ENCODE measurements around the gene NEURL1. TPM values are rescaled to one million over a fixed set of nuclear protein-coding genes. Genes with fewer than 3 reads are reported as not detected.

NEURL1 gene
- total RNA-seq, 1 experiment from 2014 or later: 0.10 TPM

- Histone ChIP-seq H3K36me3 (ENCODE audit: control insufficient read depth, insufficient read depth, low read length) (no peaks in the 10 kb centered on the region), H3K4me1 (ENCODE audit: control insufficient read depth, insufficient read depth, low read length) (no peaks in the 10 kb centered on the region), H3K27ac (ENCODE audit: low read length) (no peak overlapping the region), H3K27me3 (ENCODE audit: control insufficient read depth, insufficient read depth, low read length) (0 out of 2 replicates have a peak, but pooled peaks cover 2% of the 10 kb centered on the region), H3K4me3 (ENCODE audit: low read depth in 2 of 2, low read length in 2 of 2) (no peak overlapping the region), H3K9me3 (ENCODE audit: control insufficient read depth, insufficient read depth, low read depth, low read length) (no peaks in the 10 kb centered on the region)
- no peak for TF ChIP-seq SIN3A (IDR thresholded peaks at IDR 0.05; ENCODE audit: borderline replicate concordance, insufficient read depth, low read depth, low read length)
- TF ChIP-seq REST (IDR thresholded peaks at IDR 0.05; ENCODE audit: insufficient read depth in 1 of 2, low read depth in 2 of 2, low read length in 1 of 2): no peak
- no peak for TF ChIP-seq TCF7L2 (IDR thresholded peaks at IDR 0.05; ENCODE audit: low read depth, low read length)
- no peak for TF ChIP-seq POLR2AphosphoS5 (IDR thresholded peaks at IDR 0.05; ENCODE audit: low read depth, low read length)
- no peak for TF ChIP-seq CTCF (IDR thresholded peaks at IDR 0.05)
- intact Hi-C loops (cut with micrococcal nuclease; ENCODE audit: unreplicated experiment) (no loop called here), in situ Hi-C loops (cut with HindIII; ENCODE audit: low pct_unique_long_range_greater_than_20kb, low sequenced_read_pairs) (no loop called here)
- no peak for ATAC-seq
- CTCF ChIA-PET: no interaction called here
- no peak for DNase-seq (ENCODE audit: low read depth, low spot score)
- POLR2A ChIA-PET: interaction anchor here (0.6 kb wide), 1 partner anchor 50 kb away, joined by 6 read pairs; no protein-coding TSS in a partner anchor
- BruUV-seq (replicated peaks): no TSS peak
Measured at GRCh38 chr10:103548581-103549348, 55.3 kb downstream of the NEURL1 start.

GRCh38 chr10:103549349-103549685 lies 55.8 kb downstream of the NEURL1 start:
- intact Hi-C loops (cut with micrococcal nuclease; ENCODE audit: unreplicated experiment): no loop called here
- no TSS peak for BruUV-seq (replicated peaks)
- TF ChIP-seq POLR2AphosphoS5 (IDR thresholded peaks at IDR 0.05; ENCODE audit: low read depth, low read length) (no peak), TCF7L2 (IDR thresholded peaks at IDR 0.05; ENCODE audit: low read depth, low read length) (no peak), SIN3A (IDR thresholded peaks at IDR 0.05; ENCODE audit: borderline replicate concordance, insufficient read depth, low read depth, low read length) (no peak), REST (IDR thresholded peaks at IDR 0.05; ENCODE audit: insufficient read depth in 1 of 2, low read depth in 2 of 2, low read length in 1 of 2) (no peak), CTCF (IDR thresholded peaks at IDR 0.05) (no peak)

More at GRCh38 chr10:103549349-103549685, 55.8 kb downstream of the NEURL1 start:
- ATAC-seq: no peak
- in situ Hi-C loops (cut with HindIII; ENCODE audit: low pct_unique_long_range_greater_than_20kb, low sequenced_read_pairs): no loop called here
- H3K27ac ChIP-seq (ENCODE audit: low read length): no peak overlapping the region
- CTCF ChIA-PET: no interaction called here
- no peaks in the 10 kb centered on the region for H3K9me3 ChIP-seq (ENCODE audit: control insufficient read depth, insufficient read depth, low read depth, low read length)
- H3K4me1 ChIP-seq (ENCODE audit: control insufficient read depth, insufficient read depth, low read length): no peaks in the 10 kb centered on the region
- H3K27me3 ChIP-seq (ENCODE audit: control insufficient read depth, insufficient read depth, low read length): peaks cover 4% of the 10 kb centered on the region
- no peak for DNase-seq (ENCODE audit: low read depth, low spot score)
- POLR2A ChIA-PET: interaction anchor here (0.6 kb wide), 1 partner anchor 49 kb away, joined by 6 read pairs; no protein-coding TSS in a partner anchor
- H3K4me3 ChIP-seq (ENCODE audit: low read depth in 2 of 2, low read length in 2 of 2): no peak overlapping the region
- no peaks in the 10 kb centered on the region for H3K36me3 ChIP-seq (ENCODE audit: control insufficient read depth, insufficient read depth, low read length)
